ENCODE measurements around the gene PTPA.

Gene PTPA

DNA sequence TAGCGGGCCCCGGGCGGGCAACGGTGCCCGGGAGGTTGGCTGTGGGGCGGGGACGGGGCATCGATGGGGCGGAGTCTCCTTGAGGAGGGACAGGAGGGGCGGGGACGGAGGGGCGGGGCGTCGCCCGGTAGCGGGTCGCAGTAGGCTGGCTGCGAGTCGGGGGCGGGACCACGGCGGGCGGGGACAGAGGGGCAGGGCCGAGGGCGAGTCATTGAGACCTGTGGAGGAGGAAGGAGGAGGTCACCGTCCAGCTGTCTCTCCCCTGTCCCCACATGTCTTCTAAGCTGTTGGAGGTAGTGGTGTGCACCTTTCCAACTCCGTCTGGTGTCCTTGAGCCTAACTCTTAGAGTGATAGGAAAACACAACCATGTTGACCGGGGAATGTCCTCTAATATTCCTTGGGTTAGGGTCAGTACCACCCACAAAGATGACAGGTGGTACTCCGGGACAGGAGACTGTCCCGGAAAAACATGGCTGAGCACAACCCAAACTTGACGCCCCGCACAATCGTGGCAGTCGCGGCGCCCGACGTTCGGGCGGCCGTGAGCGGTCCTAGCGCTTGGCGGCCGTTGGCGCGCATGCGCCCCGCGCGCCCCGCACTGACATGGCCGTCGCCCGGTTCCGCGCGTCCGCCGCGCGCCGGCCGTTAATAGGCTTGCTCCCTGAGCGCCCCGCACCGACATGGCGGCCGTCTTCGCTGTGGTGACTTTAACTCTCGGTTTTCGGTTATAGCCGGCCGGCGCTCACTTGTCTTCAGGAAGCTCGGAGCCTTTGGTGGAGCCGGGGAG is at the start of gene PTPA, which contains the start of gene CRAT:
Gene PTPA, plus strand, starts transcription at position 676 of the 788 bp plus-strand sequence. CDS start 186 bp downstream, outside the sequence.
Gene CRAT, minus strand, starts transcription at position 54 of the 788 bp plus-strand sequence. CDS start 284 bp downstream, outside the sequence.
- peak; percentile 61 to 91 for DNase-seq

DNA sequence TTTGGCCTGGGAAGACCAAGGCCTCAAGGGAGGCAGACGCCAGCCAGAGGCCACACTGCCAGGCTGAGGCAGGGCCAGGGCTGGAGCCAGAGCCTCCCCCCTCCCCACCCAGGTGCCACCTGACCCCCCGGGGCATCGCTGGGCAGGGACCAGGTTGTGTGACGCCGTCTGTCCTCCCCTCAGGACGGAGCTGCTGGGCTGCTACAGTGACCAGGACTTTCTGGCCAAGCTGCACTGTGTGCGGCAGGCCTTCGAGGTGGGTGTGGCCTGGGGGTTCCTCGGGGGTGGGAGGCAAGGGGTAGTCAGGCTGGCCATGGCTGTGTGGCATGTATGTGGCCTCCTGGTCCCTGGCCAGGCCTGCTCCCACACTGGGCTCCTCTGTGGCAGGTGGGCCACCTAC is 48.2 kb upstream of the PTPA start:
- no peak for DNase-seq

DNA sequence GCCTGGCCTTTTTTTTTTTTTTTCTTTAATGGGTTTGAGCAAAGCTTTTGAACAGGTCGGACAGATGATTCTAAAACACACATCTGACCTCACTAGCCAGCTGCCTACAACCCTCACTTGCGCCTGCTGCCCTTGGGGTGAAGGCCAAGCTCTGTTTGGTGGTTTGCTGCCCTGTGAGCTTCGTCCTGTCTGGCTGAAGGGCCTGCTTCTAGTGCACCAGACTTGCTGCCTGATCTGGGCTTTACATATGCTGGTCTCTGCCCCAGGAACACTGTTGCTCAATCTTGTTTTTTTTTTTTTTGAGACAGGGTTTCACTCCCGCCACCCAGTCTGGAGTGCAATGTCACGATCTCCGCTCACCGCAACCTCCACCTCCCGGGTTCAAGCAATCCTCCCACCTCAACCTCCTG is 46.7 kb upstream of the PTPA start:
- no peak for DNase-seq

DNA sequence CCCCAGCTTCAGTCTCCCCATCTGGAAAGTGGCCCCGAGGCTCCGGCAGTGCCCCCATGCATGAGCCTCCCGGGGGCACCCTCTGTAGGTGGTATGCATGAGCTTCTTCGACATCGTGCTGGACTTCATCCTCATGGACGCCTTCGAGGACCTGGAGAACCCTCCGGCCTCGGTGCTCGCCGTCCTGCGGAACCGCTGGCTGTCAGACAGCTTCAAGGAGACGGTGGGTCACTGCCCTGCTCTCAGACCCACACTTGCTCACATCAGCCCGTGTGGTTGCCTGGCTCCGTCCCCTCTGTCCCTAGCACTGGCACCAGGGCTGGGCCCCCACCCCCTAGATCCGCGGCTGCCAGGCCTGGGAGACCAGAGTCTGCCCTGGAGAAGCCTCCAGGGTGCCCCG is 43.1 kb upstream of the PTPA start:
- DNase-seq = no peak

DNA sequence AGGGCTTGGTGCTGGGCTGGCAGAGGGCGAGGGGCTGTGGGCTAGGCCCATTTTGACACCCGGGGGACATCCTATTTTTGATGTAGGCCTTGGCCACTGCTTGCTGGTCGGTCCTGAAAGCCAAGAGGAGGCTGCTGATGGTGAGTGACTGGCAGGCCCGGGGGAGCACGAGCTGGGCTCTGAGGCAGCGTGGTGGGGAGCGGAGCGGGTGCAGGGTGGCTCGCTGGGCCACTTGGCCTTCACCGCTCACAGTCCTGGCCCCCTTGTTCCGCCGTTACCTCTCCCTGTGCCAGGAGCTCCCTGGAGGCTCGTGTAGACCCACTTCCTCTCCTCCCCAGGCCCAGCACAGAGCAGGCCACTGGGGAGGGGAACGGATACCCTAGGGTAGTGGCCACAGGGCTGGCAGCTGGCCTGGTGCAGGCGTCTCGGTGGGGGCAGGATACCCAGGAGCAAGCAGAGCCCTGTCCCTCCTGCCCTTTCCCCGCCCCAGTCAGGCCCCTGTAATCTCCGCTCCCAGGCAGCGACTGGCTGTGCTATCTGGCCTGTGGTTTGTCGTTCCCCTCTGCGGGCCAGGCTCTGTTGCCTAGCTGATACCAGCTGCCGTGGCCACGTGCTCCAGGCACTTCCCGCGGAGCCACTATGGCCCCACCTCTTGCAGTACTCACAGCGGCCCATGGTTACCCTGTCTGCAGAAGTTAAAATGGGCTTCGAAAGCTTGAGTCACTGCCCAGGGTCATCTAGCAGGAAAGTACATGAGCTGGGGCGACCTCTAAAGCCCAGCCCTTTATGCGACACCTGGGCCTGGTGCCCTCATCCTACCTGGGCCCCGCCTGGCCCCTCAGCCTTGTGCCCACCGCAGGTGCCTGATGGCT is 42.0 kb upstream of the PTPA start:
- peak in 1 of 2 experiments; percentile 75 for DNase-seq

DNA sequence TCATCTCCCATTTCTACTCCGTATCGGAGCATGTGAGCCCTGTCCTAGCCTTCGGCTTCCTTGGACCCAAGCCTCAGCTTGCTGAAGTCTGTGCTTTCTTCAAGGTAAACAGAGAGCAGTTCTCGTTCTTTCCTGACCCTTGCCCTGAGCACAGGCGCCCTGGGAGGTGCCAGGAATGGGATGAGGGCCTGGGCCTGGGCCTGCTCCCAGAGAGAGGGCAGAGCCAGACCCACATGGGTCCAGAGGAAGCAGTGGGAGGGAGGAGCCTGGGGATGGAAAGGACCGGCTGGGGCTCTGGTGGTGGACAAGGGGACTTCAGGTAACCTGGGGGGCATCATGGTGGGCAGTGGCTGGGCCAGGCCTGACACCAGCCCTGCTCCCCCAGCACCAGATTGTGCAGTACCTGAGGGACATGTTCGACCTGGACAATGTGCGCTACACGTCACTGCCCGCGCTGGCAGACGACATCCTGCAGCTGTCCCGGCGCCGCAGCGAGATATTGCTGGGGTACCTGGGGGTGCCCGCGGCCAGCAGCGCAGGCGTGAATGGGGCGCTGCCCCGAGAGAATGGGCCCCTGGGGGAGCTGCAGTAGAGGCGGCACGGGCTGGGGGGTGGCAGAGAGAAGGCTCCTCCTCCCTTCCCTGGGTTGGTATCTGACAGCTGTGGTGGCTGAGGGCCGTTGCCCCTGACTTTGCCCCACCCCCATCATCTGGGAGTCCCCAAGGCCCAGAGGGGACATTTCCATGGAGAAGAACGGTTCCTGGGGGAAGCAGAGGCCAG is 41.2 kb upstream of the PTPA start:
- DNase-seq = no peak

DNA sequence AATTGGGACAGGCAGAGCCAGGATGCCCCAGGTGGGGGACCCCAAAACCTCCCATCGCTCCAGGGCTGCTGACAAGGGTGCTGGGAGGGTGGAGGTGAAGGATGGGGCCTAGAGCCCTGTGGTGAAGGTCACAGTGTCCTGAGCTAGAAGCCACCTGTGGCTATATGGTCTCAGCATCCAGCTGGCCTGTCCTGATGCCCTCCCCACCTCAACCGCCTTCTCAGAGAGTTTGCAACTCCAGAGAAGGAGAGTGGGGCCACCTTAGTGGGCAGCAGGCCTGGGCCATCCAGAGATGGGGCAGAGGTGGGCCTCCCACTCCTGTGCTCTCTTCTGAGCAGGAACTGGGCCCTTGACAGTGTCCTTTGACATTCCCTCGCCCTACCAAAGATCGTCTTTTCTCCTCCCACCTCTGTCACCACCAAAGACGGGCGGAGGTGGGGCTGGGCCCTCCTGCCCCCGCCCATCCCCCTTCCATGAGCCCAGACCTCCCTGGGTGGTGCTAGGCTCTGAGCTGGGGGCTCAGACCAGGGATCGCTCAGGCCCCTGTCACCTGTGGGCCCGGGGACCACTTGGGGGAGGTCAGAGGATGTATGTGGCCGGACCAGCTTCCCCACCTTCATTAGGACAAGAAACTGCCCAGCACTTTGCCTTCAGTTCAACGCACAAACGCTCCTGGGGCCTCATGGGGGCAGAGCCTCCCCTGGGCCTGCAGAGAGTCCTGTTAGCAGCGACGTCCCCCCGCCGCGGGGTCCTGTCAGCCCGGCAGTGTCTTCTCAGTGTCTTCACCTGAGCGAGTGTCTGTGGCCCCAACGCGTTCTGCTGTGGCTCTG is 40.3 kb upstream of the PTPA start:
- DNase-seq = peak in 1 of 2 experiments; percentile 10

DNA sequence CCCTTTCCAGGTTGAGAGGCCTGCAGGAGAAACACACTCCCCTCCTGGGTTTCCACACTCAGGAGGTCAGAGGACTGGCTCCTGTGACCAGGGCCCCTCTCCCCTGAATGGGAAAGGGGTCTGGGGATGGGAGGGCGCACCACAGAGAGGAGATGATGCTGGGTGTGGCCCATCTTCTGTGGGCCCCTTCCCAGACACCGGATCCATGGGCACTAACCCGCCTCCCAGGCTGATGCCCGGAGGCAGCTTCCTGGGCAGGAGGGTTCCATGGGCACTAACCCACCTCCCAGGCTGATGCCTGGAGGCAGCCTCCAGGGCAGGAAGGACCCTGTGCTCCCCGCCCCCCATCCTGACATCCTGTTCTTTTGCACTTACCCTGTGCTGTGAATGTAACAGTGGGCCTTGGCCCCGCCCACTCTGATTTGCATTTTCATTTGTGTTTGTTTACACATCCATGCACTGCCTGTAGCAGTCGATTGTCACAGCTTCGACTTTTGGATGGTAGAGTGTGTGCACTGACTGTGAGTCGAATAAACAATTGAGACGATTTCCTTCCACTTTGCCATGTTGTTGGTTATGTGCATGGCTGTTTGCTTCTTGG is 39.6 kb upstream of the PTPA start:
- DNase-seq = peak; percentile 77 to 91

DNA sequence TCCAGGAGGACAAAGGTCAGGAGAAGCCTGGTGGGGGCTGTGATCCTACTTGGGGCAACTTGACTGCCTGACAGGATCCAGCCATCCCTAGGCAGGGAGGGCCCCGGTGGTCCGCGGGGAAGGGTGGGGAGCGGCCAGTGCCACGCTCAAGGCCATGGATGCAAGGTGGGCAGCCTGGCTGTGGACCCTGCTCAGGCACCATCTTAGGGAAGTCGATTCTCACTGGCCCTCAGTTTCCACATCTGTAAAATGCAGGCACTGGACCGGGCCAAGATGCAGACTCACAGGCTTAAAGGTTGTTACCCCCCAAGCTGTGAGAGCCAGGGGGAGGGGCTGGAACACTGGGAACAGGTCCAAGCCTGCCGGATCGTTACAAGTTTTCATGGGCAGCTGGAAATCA is 39.0 kb upstream of the PTPA start:
- no peak for DNase-seq

DNA sequence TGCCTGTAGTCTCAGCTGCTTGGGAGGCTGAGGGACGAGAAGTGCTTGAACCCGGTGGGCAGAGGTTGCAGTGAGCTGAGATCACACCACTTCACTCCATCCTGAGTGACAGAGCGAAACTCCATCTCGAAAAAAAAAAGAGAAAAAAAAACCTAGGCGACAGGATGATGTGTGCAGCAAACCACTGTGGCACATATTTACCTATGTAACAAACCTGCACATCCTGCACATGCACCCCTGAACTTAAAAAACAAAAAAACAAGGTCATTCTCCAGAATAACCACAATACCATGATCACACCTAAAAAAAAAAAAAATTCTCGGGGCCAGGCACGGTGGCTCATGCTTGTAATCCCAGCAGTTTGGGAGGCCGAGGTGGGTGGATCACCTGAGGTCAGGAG is 37.8 kb upstream of the PTPA start:
- no peak for DNase-seq

DNA sequence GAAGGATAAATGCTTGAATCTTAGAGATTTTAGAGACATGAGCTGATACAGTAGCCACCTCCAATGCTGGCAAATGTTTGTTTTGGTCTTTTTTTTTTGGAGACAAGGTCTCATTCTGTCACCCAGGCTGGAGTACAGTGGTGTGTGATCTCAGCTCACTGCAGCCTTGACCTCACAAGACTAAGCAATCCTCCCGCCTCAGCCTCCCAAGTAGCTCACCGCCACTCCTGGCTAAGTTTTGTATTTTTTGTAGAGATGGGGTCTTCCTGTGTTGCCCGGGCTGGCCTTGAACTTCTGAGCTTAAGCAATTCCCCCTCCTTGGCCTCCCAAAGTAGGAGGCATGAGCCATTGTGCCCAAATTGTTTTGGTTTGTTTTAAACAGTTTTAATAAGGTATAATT is 37.1 kb upstream of the PTPA start:
- DNase-seq = no peak

DNA sequence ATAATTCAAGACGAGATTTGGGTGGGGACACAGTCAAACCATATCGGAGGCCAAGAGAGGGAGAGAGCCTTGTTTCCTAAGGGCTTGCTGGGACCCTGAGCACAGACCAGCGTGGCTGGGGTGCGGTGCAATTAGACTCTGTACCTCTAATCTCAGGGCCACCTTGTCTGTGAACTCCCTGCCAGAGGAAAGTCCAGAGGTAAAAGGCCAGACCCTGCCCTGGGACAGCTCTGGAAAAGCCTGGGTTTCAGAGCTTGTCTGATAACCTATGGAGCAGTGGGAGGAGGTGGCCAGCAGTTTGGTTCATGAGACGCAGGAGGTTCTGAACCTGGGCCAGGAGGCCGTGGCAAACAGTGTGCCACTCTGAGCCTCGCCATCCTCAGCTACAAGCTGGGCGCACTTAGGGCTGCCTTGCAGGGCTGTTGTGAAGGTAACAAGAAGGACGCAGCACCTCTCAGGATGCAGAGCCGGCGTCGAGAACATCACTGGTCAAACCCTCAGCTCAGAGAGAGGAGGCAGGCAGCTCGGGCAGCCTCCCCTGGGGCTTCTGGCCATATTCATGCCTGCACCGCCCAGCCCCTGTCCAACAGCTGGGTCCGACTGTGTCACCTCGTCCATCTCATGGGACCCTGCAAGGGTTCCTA is 35.1 kb upstream of the PTPA start:
- DNase-seq = no peak

DNA sequence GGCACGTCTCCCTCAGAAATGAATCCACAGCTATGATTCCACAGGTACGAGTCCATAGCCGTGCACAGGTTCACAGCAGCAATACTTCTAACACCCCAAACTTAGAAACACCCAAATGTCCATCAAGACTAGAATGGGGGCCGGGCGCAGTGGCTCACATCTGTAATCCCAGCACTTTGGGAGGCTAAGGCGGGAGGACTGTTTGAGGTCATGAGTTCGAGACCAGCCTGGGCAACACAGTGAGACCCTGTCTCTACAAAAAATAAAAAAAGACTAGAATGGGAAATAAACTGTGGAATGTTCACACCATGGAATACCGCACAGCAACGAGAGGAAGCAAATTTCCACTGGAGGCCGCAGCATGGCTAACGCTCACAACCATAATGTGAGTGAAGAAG is 34.6 kb upstream of the PTPA start:
- DNase-seq = no peak

DNA sequence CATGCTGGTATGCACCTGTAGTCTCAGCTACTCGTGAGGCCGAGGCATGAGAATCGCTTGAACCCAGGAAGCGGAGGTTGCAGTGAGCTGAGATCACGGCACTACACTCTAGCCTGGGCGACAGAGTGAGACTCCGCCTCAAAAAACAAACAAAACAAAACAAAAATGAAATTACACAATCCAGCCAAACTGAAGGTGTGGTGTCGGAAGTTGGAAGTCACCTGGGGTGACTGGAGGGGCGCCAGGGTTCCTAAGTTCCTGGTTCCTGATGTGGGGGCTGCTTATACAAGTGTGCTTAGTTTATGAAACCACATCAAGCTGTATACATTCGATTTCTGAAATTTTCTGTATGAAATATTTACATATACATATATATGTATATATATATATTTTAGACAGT is 34.0 kb upstream of the PTPA start:
- DNase-seq = no peak

DNA sequence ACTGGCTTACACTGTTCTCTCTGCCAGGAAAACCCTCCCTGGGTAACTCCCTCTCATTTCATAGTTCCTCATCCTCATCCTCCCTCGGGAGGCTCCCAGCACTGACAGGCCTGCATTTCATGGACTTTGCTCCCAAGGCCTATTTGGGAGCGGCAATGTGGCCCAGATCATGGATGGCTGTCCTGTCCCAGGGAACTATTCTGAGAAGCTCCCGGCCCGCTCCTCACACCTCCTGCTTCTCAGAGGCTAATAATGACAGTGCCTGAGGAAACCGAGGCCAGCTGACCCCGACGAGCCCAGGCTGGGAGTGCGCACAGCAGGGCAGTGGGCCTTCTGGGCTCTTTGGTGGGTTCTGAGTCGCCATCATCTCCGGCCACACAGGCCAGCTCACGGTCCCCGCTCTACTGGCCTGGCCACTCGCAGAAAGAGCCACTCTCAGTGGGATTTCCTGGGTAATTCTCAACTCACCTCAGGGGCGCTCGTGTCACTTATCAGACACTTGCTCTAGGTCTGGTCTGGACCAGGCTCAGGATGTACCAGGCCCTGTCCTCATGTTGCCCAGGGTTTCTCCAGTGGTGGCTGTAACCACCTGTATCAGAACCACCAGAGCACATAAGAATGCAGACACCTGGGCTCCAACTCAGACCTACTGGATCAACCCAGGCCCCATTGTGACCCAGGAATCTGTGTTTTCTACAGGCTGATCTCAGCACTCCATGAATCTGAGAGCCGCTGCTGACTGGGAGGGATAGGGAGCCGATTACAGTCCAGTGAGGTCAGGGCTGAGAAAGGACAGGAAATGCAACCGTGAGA is 32.3 kb upstream of the PTPA start:
- DNase-seq = no peak

DNA sequence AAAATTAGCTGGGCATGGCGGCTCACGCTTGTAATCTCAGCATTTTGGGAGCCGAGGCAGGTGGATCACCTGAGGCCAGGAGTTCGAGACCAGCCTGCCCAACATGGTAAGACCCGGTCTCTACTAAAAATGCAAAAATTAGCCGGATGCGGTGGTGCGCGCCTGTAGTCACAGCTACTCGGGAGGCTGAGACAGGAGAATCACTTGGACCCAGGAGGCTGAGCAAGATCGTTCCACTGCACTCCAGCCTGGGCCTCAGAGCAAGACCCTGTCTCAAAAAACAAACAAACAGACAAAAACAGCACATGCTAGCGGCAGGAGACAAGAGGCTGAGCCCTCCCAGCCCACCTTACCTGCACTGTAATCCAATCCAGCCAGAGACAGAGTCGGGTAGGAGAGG is 31.4 kb upstream of the PTPA start:
- DNase-seq = no peak

DNA sequence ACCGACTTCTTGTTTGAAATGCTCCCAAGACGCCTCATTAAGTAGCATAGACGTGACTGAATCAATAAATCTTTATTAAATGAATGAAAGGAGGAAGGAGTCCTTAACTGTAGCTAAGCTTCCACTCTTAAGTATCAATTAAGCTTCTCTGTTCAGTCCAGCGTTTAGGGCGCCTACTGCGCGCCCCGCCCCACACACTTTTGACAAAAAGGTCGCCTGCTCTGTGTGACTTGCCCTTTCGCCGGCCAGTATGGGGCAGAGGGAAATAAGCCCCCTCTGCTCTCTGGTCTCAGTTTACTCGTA is 31.0 kb upstream of the PTPA start:
- no peak for DNase-seq

DNA sequence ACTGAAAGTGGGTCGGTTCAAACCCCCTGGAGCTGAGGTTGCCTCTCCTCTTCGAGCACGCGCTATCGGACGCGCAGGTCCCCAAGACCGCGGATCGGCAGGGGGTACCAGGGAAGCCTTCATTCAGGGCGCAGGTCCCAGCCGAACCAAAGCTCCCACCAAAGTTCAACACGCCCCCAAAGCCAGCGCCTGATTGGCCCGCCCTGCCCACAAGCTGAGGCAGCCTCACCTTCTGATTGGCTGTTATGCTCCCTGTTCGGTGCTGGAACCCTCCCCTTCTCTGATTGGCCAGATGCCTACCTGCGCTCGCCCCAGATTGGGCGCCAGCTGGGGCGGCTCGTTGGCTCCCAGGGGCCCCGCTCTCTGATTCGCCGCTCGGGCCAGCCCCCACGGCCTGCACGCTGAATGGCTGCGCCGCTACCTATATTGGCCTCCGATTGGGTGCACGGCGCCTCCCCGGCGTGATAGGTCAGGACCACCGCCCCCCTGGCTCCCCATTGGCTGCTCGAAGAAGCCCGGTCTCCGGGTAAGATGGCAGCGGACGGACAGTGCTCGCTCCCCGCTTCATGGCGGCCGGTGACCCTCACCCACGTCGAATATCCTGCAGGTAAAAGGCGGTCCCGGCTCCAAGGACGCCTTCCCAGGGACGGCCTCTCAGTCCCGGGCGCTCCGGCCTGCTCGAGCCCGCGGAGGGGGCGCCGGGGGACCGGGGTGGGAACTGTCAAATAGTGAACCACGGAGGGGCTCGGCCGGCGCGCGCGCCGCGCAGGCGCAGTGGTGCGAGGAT is 30.4 kb upstream of the PTPA start, which contains the start of gene DOLPP1:
Gene DOLPP1, plus strand, starts transcription at position 511 of the 787 bp plus-strand sequence. Its CDS starts 21 bp downstream, at position 532.
- DNase-seq = peak; percentile 94 to 97

DNA sequence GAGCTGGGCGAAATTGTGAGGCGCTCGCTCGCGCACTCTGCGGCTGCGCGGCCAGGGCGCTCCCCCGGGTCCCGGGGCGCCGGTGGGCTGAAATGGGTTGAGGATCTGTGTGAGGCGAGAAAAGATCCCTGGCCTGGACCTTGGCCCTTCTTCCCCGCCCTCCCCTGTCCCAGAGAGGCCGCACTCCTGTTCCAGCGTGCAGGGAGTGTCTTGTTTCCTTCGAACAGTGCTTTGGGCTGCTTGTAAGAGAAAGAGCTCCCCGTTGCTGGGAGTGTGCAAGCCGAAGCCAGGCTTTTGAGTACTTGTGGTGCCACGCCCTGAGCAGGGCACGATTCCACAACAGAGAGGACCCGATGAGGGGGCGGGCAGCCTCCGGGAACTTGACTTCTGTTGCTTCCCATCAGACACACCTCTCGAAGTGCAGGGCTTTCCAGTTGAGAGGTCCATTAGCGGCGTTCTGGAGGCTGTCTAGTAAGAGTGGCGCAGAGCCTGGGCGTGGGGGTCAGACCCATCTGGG is 29.8 kb upstream of the PTPA start:
- peak in 1 of 2 experiments; percentile 35 for DNase-seq

Measured in NCI-H526 (cell line).